GM20000 (cell line): Measurements from ENCODE around the gene LSM14A.
A peak's percentile ranks its signal among the peaks of the same experiment; 100 is the strongest.
"Not testable (repeated sequence)": the region's sequence is repeated elsewhere in the genome, so short reads cannot be mapped to it uniquely, and the experiment has no call there.

Experiments used
- DNase-seq: peaks from one replicate; pipeline ENCODE4 v3.0.0; 2012; ENCODE audit warnings: low spot score
- CTCF ChIP-seq: IDR thresholded peaks from 2 replicates; pipeline ENCODE4 v1.5.1; 2012; ENCODE audit warnings: mild to moderate bottlenecking, control low read depth; ENCODE audit errors: extremely low read depth, missing control alignments

LSM14A gene

GRCh38 chr19:34171877-34172660 is at the start of gene LSM14A:
Gene LSM14A, plus strand, starts transcription at chr19:34172504. Its CDS starts 139 bp downstream, at chr19:34172643.
- no peak for TF ChIP-seq CTCF
- DNase-seq = peak; percentile 96

GRCh38 chr19:34124828-34125227 is 47.5 kb upstream of the LSM14A start:
- DNase-seq = no peak
- TF ChIP-seq CTCF = no peak

GRCh38 chr19:34126966-34127365 is 45.3 kb upstream of the LSM14A start:
- no peak for DNase-seq
- no peak for TF ChIP-seq CTCF

- TF ChIP-seq CTCF = no peak
- DNase-seq = no peak
Measured at GRCh38 chr19:34127684-34128189, 44.6 kb upstream of the LSM14A start.

- no peak for TF ChIP-seq CTCF
- DNase-seq = no peak
Measured at GRCh38 chr19:34128558-34129250, 43.6 kb upstream of the LSM14A start.

GRCh38 chr19:34131100-34131499 is 41.2 kb upstream of the LSM14A start:
- TF ChIP-seq CTCF = no peak
- DNase-seq = no peak

GRCh38 chr19:34132145-34132544 is 40.2 kb upstream of the LSM14A start:
- DNase-seq = not testable (repeated sequence)

- not testable (repeated sequence) for DNase-seq
Measured at GRCh38 chr19:34132706-34133105, 39.6 kb upstream of the LSM14A start.
